Mucosa of stomach (tissue), 1 donor: ENCODE measurements around the gene IMMP2L.

Experiments
- H3K27me3 ChIP-seq: one replicate; pipeline ENCODE4 v1.7.0; 2013; ENCODE audit warnings: mild to moderate bottlenecking, low read length; ENCODE audit not compliant: control insufficient read depth, insufficient read depth
- H3K36me3 ChIP-seq: one replicate; pipeline ENCODE4 v1.7.0; 2013; ENCODE audit warnings: low read length; ENCODE audit not compliant: control insufficient read depth, insufficient read depth
- H3K4me1 ChIP-seq: one replicate; pipeline ENCODE4 v1.7.0; 2013; ENCODE audit warnings: mild to moderate bottlenecking, low read length; ENCODE audit not compliant: control insufficient read depth, insufficient read depth
- H3K4me3 ChIP-seq: one replicate; pipeline ENCODE4 v1.7.0; 2013; ENCODE audit warnings: low read length
- H3K9ac ChIP-seq: one replicate; pipeline ENCODE4 v1.7.0; 2013; ENCODE audit warnings: mild to moderate bottlenecking, low read length, moderate library complexity
- H3K9me3 ChIP-seq: one replicate; pipeline ENCODE4 v1.7.0; 2013; ENCODE audit warnings: mild to moderate bottlenecking, low read length, moderate library complexity; ENCODE audit not compliant: control insufficient read depth
- donor health status: Pancreatic carcinoma.

Gene IMMP2L

GRCh38 chr7:110875346-110875745 lies 686.9 kb downstream of the IMMP2L start:
- no peak overlapping the region for H3K4me3 ChIP-seq
- no peak overlapping the region for H3K9ac ChIP-seq
- H3K9me3 ChIP-seq = no peaks in the 10 kb centered on the region
- no peaks in the 10 kb centered on the region for H3K27me3 ChIP-seq
- H3K36me3 ChIP-seq = no peaks in the 10 kb centered on the region
- no peaks in the 10 kb centered on the region for H3K4me1 ChIP-seq

DNA sequence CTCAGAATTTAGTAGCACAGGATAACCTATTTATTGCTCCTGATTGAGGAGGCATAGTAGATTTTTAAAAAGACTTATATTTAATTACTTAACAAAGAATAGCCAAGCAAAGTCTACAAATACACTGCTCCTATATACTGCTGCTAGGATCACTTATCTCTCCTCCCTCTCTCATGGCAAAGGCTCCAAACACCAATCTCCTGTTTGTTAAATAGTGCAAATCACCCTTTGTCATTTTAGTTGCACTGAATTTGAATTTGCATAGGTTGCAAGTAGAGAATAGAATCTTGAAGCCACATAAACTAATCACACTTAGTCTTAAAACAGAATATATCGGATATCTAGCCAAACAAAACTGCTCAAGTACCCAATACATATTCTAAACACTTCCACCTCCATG lies 690.4 kb downstream of the IMMP2L start:
- Histone ChIP-seq H3K9me3 (no peaks in the 10 kb centered on the region), H3K4me1 (no peaks in the 10 kb centered on the region), H3K27me3 (no peaks in the 10 kb centered on the region), H3K36me3 (no peaks in the 10 kb centered on the region), H3K9ac (no peak overlapping the region), H3K4me3 (no peak overlapping the region)

DNA sequence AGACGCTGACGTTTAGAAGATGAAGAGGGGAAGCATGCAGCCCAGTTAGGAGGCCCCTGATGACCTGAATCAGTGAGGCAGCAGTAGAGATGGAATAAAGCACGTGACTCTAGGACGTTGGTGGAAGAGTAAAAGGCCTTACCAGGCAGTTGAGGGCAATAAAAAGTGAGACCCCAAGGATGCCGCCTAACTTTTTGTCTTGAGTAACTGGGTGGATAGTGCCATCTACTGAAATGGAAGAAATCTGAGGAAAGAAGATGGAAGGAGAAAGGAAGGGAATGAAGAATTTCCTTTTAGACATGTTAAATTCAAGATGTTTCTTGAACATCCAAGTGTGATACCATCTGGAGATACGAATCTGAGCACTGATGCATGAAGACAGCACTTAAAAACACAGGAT lies 691.4 kb downstream of the IMMP2L start:
- H3K9ac ChIP-seq = no peak overlapping the region
- H3K27me3 ChIP-seq = no peaks in the 10 kb centered on the region
- no peaks in the 10 kb centered on the region for H3K4me1 ChIP-seq
- no peaks in the 10 kb centered on the region for H3K9me3 ChIP-seq
- no peaks in the 10 kb centered on the region for H3K36me3 ChIP-seq
- H3K4me3 ChIP-seq = no peak overlapping the region

DNA sequence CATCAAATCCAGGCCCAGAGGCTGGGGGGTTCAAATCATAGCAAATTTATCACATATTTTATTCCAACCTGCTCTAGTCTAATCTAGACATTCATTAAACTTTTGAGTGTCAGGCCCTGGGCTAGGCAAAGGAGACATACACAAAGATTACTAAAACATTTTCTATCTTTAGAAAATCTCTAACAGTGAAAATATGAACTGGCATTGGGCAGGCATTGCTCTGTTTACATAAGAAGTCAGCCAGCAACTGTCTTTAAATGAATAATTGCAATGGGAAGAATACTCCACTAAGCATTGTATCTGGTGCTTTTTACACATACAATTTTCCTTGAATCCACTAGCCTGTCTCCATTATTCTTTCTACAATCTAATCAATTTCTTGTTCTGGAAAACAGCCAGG lies 693.8 kb downstream of the IMMP2L start:
- no peaks in the 10 kb centered on the region for H3K9me3 ChIP-seq
- H3K4me1 ChIP-seq = no peaks in the 10 kb centered on the region
- no peak overlapping the region for H3K9ac ChIP-seq
- H3K4me3 ChIP-seq = no peak overlapping the region
- H3K27me3 ChIP-seq = no peaks in the 10 kb centered on the region
- no peaks in the 10 kb centered on the region for H3K36me3 ChIP-seq

- no peak overlapping the region for H3K9ac ChIP-seq
- H3K36me3 ChIP-seq = no peaks in the 10 kb centered on the region
- no peak overlapping the region for H3K4me3 ChIP-seq
These were observed 694.5 kb downstream of the IMMP2L start for GRCh38 chr7:110867771-110868170.

DNA sequence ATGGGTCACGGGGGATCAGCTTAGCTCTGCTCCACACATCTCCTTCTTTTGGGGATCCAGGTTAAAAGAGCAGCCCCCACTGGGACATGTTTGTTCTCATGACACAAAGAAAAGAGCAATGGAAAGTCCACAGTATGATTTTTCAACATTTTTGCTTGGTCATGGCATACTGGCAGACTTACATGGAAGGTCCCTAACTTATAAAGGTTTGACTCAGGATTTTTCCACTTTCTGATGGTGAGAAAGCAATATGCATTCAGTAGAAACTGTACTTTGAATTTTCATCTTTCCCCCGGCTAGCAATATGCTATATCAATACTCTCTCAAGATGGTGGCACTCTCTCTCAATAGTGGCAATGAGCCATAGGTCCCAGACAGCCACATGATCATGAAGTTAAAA lies 699.0 kb downstream of the IMMP2L start:
- H3K9me3 ChIP-seq = no peaks in the 10 kb centered on the region
- no peaks in the 10 kb centered on the region for H3K36me3 ChIP-seq
- no peaks in the 10 kb centered on the region for H3K4me1 ChIP-seq
- no peak overlapping the region for H3K9ac ChIP-seq
- H3K4me3 ChIP-seq = no peak overlapping the region
- H3K27me3 ChIP-seq = no peaks in the 10 kb centered on the region

More at GRCh38 chr7:110867771-110868170, 694.5 kb downstream of the IMMP2L start:
- no peaks in the 10 kb centered on the region for H3K4me1 ChIP-seq
- H3K9me3 ChIP-seq = no peaks in the 10 kb centered on the region
- no peaks in the 10 kb centered on the region for H3K27me3 ChIP-seq

GRCh38 chr7:110861163-110861562 lies 701.1 kb downstream of the IMMP2L start:
- Histone ChIP-seq H3K9me3 (no peaks in the 10 kb centered on the region), H3K36me3 (no peaks in the 10 kb centered on the region), H3K4me1 (no peaks in the 10 kb centered on the region), H3K27me3 (no peaks in the 10 kb centered on the region), H3K4me3 (no peak overlapping the region), H3K9ac (no peak overlapping the region)

- H3K4me1 ChIP-seq = no peaks in the 10 kb centered on the region
- no peaks in the 10 kb centered on the region for H3K27me3 ChIP-seq
- H3K9ac ChIP-seq = no peak overlapping the region
- H3K4me3 ChIP-seq = no peak overlapping the region
- no peaks in the 10 kb centered on the region for H3K9me3 ChIP-seq
- no peaks in the 10 kb centered on the region for H3K36me3 ChIP-seq
These were observed 705.2 kb downstream of the IMMP2L start for GRCh38 chr7:110857106-110857505.

- no peaks in the 10 kb centered on the region for H3K36me3 ChIP-seq
- H3K9me3 ChIP-seq = no peaks in the 10 kb centered on the region
- no peaks in the 10 kb centered on the region for H3K27me3 ChIP-seq
- H3K9ac ChIP-seq = no peak overlapping the region
- no peak overlapping the region for H3K4me3 ChIP-seq
- no peaks in the 10 kb centered on the region for H3K4me1 ChIP-seq
These were observed 705.6 kb downstream of the IMMP2L start for GRCh38 chr7:110856704-110857103.

DNA sequence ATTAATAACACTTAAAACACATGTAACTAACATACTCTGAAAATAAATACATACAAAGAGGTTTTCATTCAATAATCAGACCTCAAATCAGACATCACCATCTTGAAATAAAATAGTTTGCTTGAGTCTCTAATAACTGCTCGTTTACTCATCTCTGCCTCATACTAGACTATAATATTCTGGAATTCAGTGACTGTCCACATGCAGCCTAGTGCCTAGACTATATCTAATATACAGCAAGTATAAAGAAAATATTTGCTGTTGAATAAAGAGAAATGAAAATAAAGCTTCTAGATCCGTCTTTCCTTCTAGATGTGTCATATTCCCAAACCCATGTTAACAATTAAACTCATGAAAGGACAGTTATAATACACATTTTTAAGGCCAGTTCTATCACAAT lies 707.6 kb downstream of the IMMP2L start:
- Histone ChIP-seq H3K4me1 (no peaks in the 10 kb centered on the region), H3K9ac (no peak overlapping the region), H3K27me3 (no peaks in the 10 kb centered on the region), H3K36me3 (no peaks in the 10 kb centered on the region), H3K4me3 (no peak overlapping the region), H3K9me3 (no peaks in the 10 kb centered on the region)

- H3K36me3 ChIP-seq = no peaks in the 10 kb centered on the region
- H3K4me1 ChIP-seq = no peaks in the 10 kb centered on the region
- no peak overlapping the region for H3K9ac ChIP-seq
- H3K4me3 ChIP-seq = no peak overlapping the region
- no peaks in the 10 kb centered on the region for H3K27me3 ChIP-seq
- no peaks in the 10 kb centered on the region for H3K9me3 ChIP-seq
These were observed 708.1 kb downstream of the IMMP2L start for GRCh38 chr7:110854166-110854565.

DNA sequence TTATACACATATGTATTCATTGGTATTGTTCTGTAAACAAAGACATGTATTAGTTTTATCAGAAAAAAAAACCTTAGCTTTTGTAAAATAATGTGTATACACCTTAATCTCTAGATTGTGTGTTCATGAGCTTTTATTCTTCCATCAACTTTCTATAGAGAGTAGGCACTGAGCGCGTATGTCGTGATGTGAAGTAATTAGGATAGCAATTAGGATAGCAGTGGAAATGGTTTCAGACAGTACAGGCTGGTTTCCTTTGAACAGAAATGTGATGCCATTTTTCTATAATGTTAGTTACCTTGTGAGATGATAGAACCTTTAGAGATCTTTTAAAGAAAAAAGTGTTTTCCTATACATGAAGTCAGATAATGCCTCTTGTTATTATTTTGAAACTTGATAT lies 709.0 kb downstream of the IMMP2L start:
- H3K4me1 ChIP-seq = no peaks in the 10 kb centered on the region
- H3K9ac ChIP-seq = no peak overlapping the region
- H3K4me3 ChIP-seq = no peak overlapping the region

GRCh38 chr7:110852156-110852940 lies 709.9 kb downstream of the IMMP2L start:
- no peaks in the 10 kb centered on the region for H3K27me3 ChIP-seq
- H3K9me3 ChIP-seq = no peaks in the 10 kb centered on the region
- no peak overlapping the region for H3K9ac ChIP-seq
- H3K4me3 ChIP-seq = no peak overlapping the region
- H3K36me3 ChIP-seq = no peaks in the 10 kb centered on the region
- no peaks in the 10 kb centered on the region for H3K4me1 ChIP-seq

More for the DNA sequence above, 709.0 kb downstream of the IMMP2L start:
- Histone ChIP-seq H3K36me3 (no peaks in the 10 kb centered on the region), H3K9me3 (no peaks in the 10 kb centered on the region), H3K27me3 (no peaks in the 10 kb centered on the region)
